Subcutaneous adipose tissue (tissue), 4 donors: ENCODE measurements around the gene CLDN11. TPM values are rescaled to one million over a fixed set of nuclear protein-coding genes. Genes with fewer than 3 reads are reported as not detected.

ENCODE experiments used
- total RNA-seq, 4 donors: library from RNA; depleted of rRNA; stranded (reverse); fragments of >200 nt; gene quantifications; one replicate each; pipeline ENCODE4 v1.1.0, GENCODE V29; 2016
- TF ChIP-seq, protein P1 (sequence below): fragments of 450-650 bp; IDR thresholded peaks from one replicate; pipeline ENCODE4 v1.5.1; 2016; ENCODE audit warnings: low read depth, mild to moderate bottlenecking, control low read depth, antibody characterized with exemption, moderate library complexity

The CLDN11 gene
- total RNA-seq, 4 donors from 2014 or later = 4.4 to 18.1 (median 6.7) TPM

DNA sequence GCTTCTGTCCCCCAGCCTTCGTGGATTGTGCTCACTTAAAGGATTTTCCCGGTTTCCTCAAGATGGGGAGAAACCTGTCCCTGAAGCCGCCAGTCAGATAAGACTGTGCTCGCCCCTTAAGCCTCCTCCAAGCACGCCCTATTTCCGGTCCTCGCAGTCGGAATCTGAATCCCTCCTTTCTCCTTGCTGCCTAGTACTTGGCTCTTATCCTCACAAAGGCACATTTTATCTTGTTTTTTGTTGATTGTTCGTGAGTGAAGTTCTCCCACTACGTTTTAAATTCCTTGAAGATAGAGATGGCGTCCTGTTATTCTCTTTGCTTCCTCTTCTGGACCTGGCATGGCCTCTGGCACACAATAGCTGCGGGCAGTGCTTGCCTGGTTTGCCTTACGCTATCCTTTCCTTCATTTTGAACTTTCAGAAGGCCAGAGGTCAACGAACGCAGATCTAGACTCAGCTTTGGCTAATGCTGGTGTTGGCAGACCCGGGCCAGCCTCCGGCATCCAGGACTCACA, 1.7 kb downstream of the CLDN11 start:
- TF ChIP-seq, protein P1, sequence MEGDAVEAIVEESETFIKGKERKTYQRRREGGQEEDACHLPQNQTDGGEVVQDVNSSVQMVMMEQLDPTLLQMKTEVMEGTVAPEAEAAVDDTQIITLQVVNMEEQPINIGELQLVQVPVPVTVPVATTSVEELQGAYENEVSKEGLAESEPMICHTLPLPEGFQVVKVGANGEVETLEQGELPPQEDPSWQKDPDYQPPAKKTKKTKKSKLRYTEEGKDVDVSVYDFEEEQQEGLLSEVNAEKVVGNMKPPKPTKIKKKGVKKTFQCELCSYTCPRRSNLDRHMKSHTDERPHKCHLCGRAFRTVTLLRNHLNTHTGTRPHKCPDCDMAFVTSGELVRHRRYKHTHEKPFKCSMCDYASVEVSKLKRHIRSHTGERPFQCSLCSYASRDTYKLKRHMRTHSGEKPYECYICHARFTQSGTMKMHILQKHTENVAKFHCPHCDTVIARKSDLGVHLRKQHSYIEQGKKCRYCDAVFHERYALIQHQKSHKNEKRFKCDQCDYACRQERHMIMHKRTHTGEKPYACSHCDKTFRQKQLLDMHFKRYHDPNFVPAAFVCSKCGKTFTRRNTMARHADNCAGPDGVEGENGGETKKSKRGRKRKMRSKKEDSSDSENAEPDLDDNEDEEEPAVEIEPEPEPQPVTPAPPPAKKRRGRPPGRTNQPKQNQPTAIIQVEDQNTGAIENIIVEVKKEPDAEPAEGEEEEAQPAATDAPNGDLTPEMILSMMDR = no peak

DNA sequence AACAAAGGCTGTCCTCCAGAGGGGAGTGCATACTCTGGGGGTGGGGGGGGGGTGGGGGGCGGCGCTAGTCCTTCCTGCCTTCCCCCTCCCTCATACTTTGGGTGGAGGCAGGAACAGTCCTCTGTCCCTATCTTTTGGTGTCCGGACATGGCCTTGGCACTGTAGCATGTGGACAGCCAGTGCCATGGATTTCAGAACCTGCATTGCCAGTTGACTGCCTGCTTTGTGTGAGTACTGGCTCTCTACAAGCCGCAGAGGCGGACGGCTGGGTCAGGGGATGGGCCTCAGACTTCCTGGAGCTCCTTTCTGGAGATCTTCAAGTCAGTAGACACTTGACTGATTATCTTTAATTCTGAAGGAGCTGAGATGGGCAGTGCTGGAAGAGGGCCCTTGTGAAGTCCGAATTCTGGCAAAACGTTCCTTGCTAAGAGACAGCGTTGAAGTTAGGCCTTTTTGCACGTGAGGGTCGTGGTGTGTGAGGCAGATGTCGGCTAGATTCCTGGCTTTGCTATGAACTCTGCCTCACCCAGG, 2.5 kb downstream of the CLDN11 start:
- TF ChIP-seq, protein P1 = no peak

DNA sequence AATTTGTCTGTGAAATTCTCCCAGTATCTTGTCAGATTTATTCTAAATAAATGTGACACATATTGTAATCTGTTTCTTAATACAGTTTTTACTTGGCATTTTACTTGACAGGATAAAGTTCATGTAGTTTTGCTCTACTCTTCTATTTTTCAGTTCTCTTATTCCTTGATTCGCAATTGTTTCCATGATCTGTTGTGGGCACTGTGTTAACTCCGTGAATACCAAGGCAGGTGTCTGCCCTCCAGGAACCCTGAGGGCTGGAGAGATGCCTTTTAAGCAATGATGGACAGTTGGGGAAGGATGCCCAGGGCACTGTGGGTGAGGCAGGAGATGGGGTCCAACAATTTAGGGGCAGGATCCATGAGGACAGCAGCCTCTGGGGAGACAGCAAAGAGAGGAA, 3.1 kb downstream of the CLDN11 start:
- TF ChIP-seq, protein P1 = no peak

DNA sequence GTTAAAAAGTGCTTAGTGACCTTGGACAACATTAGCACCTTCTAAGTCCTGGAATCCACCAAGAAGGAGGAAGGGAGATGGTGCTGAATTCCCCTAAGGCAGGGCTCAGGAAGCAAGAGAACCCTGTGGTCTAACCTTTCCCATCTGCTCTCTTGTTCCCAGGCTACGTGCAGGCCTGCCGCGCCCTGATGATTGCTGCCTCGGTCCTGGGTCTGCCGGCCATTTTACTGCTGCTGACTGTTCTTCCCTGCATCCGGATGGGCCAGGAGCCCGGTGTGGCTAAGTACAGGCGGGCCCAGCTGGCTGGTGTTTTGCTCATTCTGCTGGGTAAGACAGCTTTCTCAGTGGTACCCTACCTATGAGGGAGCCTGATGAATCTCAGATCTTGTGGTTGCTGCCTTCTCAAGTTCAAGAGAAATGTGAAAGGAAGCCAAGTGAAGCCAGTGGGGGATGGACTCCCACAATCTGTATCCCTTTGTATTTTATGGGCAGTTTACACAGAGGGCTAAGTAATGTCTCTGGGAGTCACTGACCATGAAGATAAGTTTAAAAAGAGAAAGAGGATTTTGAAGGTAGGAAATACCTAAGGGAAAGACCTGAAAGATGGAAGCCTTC, 4.4 kb downstream of the CLDN11 start:
- TF ChIP-seq, protein P1 = no peak

DNA sequence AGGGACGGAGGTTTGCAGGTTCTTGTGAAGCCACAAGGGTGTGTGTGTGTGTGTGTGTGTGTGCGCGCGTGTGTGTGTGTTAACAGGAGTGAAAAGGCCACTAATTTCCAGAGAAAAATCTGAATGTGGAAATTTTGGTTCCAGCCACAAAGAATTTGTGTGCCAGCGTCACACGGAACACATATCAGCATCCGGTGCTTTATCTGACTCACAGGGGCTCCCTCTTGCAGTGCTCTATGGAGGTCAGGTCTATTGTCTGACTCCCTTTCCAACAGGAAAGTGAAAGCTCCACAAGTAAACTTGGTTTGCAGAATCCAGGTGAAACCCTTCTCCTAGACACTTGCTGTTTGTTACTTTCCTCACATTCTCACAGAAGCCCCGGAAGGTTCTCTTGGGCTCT, 6.2 kb downstream of the CLDN11 start:
- TF ChIP-seq, protein P1 = no peak

DNA sequence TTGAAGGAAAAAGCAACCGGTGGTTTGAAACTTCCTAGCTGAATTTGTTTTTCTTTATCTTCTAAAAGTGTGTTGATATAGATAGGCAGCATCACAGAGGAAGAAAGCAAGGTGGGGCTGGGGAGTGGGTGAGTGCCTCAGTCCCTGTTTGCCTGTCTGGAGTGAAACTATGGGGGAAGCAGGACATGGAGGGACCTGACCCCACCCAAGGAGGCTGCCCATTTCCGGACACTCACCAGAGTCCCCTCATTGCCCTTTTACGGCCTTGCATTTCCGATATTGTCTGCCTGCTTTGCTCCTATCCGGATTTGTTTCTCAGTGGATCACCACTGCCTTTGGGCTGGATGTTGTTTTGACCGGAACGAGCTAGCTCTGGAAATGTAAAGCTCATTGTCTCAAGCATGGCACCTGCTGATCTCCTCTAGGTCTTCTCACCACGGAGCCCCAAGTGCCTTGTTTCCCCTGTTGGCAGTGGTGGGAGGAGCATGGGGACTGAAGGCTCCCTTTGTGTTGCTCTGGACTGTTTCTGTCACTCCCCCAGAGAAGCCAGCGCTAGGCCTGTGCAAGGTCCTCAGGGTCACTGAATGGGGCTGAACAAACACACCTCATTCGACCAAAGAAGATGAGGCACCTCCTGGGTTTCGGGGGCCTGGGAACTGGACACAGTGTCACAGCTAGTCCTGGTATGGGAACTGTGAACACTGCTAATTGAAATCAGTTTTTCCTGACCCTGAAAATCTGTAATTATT, 7.0 kb downstream of the CLDN11 start:
- TF ChIP-seq, protein P1 = no peak

DNA sequence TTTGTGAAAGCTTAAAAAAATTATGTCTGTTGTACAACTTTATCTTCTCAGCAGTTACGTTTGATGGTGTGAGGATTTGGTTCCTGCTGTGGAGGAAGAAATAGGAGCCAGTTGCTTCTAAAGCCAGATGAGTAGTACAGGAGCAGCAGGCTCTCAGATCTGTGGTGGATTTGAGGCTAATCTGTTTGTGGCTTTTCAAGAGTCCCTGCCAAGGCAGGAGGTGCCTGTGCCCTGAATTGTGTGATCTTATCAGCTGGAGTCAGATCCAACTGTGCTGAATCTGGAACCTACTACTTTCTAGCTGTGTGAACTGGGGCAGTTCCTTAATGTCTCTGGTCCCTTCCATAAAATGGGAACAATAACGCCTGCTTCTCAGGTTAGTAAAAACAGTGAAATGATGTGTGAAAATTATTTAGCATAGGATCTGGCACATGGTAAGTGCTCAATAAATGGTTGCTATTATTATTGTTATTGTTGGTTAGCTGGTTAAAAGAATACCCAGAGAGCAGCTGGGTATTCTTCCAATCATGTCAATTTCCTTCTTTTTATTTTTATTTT, 7.7 kb downstream of the CLDN11 start:
- TF ChIP-seq, protein P1 = no peak
